B cell (primary cell): ENCODE results near the gene RCE1.

Experiments
- EZH2 ChIP-seq: IDR thresholded peaks from 2 replicates; pipeline ENCODE4 v1.6.1; 2012; ENCODE audit warnings: borderline replicate concordance, low read depth, mild to moderate bottlenecking, moderate library complexity, low read length; ENCODE audit not compliant: insufficient read depth, poor library complexity, severe bottlenecking
- TF ChIP-seq, protein P1 (sequence below): fragments of 200-600 bp; IDR thresholded peaks from one replicate; pipeline ENCODE4 v1.8.0; 2022; ENCODE audit warnings: antibody characterized with exemption, mild to moderate bottlenecking

GRCh38 chr11:66845876-66846212, 2.6 kb downstream of the RCE1 start:
- TF ChIP-seq, protein P1, sequence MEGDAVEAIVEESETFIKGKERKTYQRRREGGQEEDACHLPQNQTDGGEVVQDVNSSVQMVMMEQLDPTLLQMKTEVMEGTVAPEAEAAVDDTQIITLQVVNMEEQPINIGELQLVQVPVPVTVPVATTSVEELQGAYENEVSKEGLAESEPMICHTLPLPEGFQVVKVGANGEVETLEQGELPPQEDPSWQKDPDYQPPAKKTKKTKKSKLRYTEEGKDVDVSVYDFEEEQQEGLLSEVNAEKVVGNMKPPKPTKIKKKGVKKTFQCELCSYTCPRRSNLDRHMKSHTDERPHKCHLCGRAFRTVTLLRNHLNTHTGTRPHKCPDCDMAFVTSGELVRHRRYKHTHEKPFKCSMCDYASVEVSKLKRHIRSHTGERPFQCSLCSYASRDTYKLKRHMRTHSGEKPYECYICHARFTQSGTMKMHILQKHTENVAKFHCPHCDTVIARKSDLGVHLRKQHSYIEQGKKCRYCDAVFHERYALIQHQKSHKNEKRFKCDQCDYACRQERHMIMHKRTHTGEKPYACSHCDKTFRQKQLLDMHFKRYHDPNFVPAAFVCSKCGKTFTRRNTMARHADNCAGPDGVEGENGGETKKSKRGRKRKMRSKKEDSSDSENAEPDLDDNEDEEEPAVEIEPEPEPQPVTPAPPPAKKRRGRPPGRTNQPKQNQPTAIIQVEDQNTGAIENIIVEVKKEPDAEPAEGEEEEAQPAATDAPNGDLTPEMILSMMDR = no peak
- no peak for TF ChIP-seq EZH2
